Osteocyte (in vitro differentiated cells): ENCODE data around the gene IFT22. TPM values are rescaled to one million over a fixed set of nuclear protein-coding genes. Genes with fewer than 3 reads are reported as not detected.
"Not testable (repeated sequence)": the region's sequence is repeated elsewhere in the genome, so short reads cannot be mapped to it uniquely, and the experiment has no call there.

Experiments
- DNase-seq: peaks from one replicate; pipeline ENCODE4 v3.0.0; 2021; ENCODE audit warnings: mixed read lengths; ENCODE audit not compliant: unreplicated experiment; ENCODE audit errors: extremely low spot score
- H3K27ac Mint-ChIP-seq: one replicate; pipeline ENCODE4 v1.8.0; 2021; ENCODE audit warnings: mild to moderate bottlenecking, mixed read lengths; ENCODE audit not compliant: unreplicated experiment
- H3K27me3 Mint-ChIP-seq: one replicate; pipeline ENCODE4 v1.8.0; 2021; ENCODE audit warnings: mixed read lengths; ENCODE audit not compliant: unreplicated experiment
- H3K36me3 Mint-ChIP-seq: one replicate; pipeline ENCODE4 v1.8.0; 2021; ENCODE audit warnings: mixed read lengths; ENCODE audit not compliant: unreplicated experiment
- H3K4me1 Mint-ChIP-seq: one replicate; pipeline ENCODE4 v1.8.0; 2021; ENCODE audit warnings: mixed read lengths; ENCODE audit not compliant: unreplicated experiment
- H3K4me3 Mint-ChIP-seq: one replicate; pipeline ENCODE4 v1.8.0; 2021; ENCODE audit warnings: mild to moderate bottlenecking, moderate library complexity, mixed read lengths; ENCODE audit not compliant: unreplicated experiment
- H3K9me3 Mint-ChIP-seq: one replicate; pipeline ENCODE4 v1.8.0; 2021; ENCODE audit warnings: mixed read lengths; ENCODE audit not compliant: unreplicated experiment
- total RNA-seq: library from RNA; stranded (reverse); gene quantifications from 2 replicates; pipeline ENCODE4 v1.2.1, GENCODE V29; 2021
- TF ChIP-seq, protein P1 (sequence below): fragments of 200-600 bp; sonication (generic); IDR thresholded peaks from 2 replicates; pipeline ENCODE4 v1.5.0; 2021; ENCODE audit warnings: antibody characterized with exemption, mild to moderate bottlenecking, moderate library complexity

The IFT22 gene
- total RNA-seq, 1 donor from 2014 or later = 29.3 TPM

- H3K27me3 Mint-ChIP-seq = peaks cover 10% of the 10 kb centered on the region
- H3K9me3 Mint-ChIP-seq = no peaks in the 10 kb centered on the region
- H3K36me3 Mint-ChIP-seq = no peaks in the 10 kb centered on the region
- no peak overlapping the region for H3K4me3 Mint-ChIP-seq
- TF ChIP-seq, protein P1, sequence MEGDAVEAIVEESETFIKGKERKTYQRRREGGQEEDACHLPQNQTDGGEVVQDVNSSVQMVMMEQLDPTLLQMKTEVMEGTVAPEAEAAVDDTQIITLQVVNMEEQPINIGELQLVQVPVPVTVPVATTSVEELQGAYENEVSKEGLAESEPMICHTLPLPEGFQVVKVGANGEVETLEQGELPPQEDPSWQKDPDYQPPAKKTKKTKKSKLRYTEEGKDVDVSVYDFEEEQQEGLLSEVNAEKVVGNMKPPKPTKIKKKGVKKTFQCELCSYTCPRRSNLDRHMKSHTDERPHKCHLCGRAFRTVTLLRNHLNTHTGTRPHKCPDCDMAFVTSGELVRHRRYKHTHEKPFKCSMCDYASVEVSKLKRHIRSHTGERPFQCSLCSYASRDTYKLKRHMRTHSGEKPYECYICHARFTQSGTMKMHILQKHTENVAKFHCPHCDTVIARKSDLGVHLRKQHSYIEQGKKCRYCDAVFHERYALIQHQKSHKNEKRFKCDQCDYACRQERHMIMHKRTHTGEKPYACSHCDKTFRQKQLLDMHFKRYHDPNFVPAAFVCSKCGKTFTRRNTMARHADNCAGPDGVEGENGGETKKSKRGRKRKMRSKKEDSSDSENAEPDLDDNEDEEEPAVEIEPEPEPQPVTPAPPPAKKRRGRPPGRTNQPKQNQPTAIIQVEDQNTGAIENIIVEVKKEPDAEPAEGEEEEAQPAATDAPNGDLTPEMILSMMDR = no peak
- no peak overlapping the region for H3K27ac Mint-ChIP-seq
- DNase-seq = no peak
- peaks cover 2% of the 10 kb centered on the region for H3K4me1 Mint-ChIP-seq
These were observed 55.7 kb downstream of the IFT22 start for GRCh38 chr7:101265622-101266516.

DNA sequence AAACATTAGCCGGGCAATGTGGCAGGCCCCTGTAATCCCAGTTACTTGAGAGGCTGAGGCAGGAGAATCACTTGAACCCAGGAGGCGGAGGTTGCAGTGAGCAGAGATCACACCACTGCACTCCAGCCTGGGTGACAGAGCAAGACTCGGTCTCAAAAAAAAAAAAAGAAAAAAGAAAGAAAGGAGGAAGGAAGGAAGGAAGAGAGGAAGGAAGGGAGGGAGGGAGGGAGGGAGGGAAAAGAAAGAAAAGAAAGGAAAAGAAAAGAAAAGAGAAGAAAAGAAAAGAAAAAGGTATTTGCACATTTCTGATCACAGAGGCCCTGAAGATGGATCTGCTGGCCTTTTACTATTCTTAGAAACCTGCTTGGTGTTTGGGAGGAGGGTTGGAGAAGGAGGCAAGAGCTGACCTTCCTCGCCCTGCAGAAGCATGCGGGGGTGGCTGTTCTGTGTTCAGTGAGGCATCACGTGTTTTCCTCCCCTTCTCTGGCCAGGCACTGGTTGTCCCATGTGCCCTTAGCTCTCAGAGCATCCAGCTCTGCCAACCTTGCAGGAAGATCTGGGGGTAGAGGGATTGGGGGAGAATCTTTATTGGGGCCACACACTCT lies 57.4 kb downstream of the IFT22 start:
- not testable (repeated sequence) for H3K4me1 Mint-ChIP-seq, H3K4me3 Mint-ChIP-seq, H3K36me3 Mint-ChIP-seq, DNase-seq, H3K27ac Mint-ChIP-seq, H3K9me3 Mint-ChIP-seq
- H3K27me3 Mint-ChIP-seq = peaks cover 10% of the 10 kb centered on the region

Other genes starting within 250 kb of the IFT22 start
- gene TRIM56, start 236.3 kb downstream of the IFT22 start, total RNA-seq = 36.5 and 42.2 TPM in 2 replicates
- gene SERPINE1, start 194.7 kb downstream of the IFT22 start, total RNA-seq = 266 and 328 TPM in 2 replicates
- gene AP1S1, start 167.3 kb downstream of the IFT22 start, total RNA-seq = 52.9 and 57.9 TPM in 2 replicates
- 0.16 and 0.24 TPM in 2 replicates for gene VGF, start 156.2 kb downstream of the IFT22 start, total RNA-seq
- gene NAT16, start 141.5 kb downstream of the IFT22 start, total RNA-seq = 0.16 TPM in 1 of 2 replicates, not detected in the other
- not detected in 2 replicates for gene MOGAT3, start 120.8 kb downstream of the IFT22 start, total RNA-seq
- 110 and 130 TPM in 2 replicates for gene PLOD3, start 104.2 kb downstream of the IFT22 start, total RNA-seq
- gene ZNHIT1, start 103.6 kb downstream of the IFT22 start, total RNA-seq = 64.0 and 66.9 TPM in 2 replicates
- 10.9 and 11.4 TPM in 2 replicates for gene CLDN15, start 84.0 kb downstream of the IFT22 start, total RNA-seq
- gene FIS1, start 76.7 kb downstream of the IFT22 start, total RNA-seq = 142 and 151 TPM in 2 replicates
- 124 and 128 TPM in 2 replicates for gene COL26A1, start 41.1 kb upstream of the IFT22 start, total RNA-seq